Testis (tissue), 2 donors: ENCODE data around the gene ZNF689.

Source experiments
- CTCF ChIP-seq, 3 experiments: fragments of 450-650 bp in 2 of 3; fragments of 200-600 bp in 1 of 3; sonication (generic) in 1 of 3; IDR thresholded peaks; one replicate each; pipeline ENCODE4 v1.5.1; 2016 to 2019; ENCODE audit warnings: antibody characterized with exemption in 3 of 3, mild to moderate bottlenecking in 2 of 3, moderate library complexity in 1 of 3
- POLR2A ChIP-seq: fragments of 450-650 bp; IDR thresholded peaks from one replicate; pipeline ENCODE4 v1.6.1; 2017; ENCODE audit warnings: antibody characterized with exemption, mild to moderate bottlenecking, moderate library complexity

- TF ChIP-seq CTCF (IDR thresholded peaks at IDR 0.05) (no peak), POLR2A (no peak)
These were observed 27.4 kb downstream of the ZNF689 start for GRCh38 chr16:30582611-30583340.
